GM18951 (cell line): Measurements from ENCODE around the gene BMP2K.

ENCODE experiments used
- POLR2A ChIP-seq: IDR thresholded peaks from 4 replicates; pipeline ENCODE4 v1.6.1; 2011; ENCODE audit warnings: mild to moderate bottlenecking; ENCODE audit not compliant: insufficient read length, insufficient read depth; ENCODE audit errors: extremely low read depth
- in situ Hi-C: fragments of 300-500 bp; cut with MboI; formaldehyde crosslinking; loops from one replicate; pipeline ENCODE4 v1.12.0; 2022; ENCODE audit warnings: low sequenced_read_pairs, mixed read lengths, inconsistent platforms; ENCODE audit not compliant: unreplicated experiment

Gene BMP2K

DNA sequence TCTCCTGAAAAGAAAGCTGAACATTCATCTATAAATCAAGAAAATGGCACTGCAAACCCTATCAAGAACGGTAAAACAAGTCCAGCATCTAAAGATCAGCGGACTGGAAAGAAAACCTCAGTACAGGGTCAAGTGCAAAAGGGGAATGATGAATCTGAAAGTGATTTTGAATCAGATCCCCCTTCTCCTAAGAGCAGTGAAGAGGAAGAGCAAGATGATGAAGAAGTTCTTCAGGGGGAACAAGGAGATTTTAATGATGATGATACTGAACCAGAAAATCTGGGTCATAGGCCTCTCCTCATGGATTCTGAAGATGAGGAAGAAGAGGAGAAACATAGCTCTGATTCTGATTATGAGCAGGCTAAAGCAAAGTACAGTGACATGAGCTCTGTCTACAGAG is 134.5 kb downstream of the BMP2K start:
- in situ Hi-C loops = no loop called here
- TF ChIP-seq POLR2A = no peak

DNA sequence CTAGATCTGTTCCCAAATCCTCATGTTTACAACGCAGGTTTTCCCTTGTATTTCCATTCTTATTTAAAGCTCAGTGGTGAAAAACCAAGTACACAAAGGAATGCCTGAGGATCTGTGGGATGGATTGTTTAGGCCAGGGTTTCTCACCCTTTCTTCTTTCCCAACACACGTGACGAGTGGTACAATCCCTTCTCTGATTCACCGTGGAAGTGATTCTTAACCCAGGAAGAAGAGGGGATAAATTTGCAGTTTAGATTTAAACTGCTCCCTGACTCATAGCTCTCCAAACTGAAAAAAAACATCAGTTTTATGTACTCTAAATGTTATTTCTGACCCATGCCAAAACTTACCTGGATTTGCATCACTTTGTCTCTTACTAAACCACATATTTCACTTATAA is 146.1 kb downstream of the BMP2K start:
- no peak for TF ChIP-seq POLR2A
- in situ Hi-C loops = no loop called here

DNA sequence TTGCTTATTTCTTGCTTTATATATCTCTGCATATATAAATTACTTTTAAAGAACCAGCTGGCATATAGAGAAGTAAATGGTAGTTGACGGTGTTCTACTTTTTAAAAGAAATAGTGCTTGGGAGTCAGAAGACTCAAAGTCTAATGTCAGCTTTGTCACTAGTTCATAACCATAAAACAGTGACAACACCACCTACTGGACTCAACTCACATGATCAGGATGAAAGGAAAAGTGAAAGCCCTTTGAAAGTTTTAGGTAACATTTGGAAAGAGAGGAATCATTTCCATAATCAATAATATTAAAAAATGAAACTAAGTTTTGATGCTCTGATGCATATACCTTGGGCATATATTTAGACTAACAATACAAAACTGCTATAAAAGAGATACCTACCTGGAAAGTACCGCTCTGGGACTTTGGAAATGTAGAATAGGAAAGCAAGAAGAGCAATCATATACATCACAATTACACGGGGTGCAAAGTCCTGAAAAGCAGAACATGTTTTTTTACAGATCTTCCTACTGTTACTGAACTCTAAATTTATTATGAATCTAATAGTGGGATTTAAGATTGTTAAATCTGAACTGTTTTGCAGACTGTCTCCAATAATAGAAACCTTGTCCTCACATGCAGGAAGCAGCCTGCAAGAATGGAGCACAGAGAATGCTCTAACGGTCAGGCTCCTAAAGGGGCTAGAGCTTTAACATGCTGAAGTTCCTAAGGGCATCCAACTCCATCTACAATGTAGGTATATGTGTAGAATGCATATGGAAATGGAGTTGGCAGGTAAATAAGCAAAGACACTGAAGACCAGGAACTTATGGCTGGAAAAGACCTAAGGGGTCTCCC is 147.5 kb downstream of the BMP2K start:
- TF ChIP-seq POLR2A = no peak
- in situ Hi-C loops = no loop called here

DNA sequence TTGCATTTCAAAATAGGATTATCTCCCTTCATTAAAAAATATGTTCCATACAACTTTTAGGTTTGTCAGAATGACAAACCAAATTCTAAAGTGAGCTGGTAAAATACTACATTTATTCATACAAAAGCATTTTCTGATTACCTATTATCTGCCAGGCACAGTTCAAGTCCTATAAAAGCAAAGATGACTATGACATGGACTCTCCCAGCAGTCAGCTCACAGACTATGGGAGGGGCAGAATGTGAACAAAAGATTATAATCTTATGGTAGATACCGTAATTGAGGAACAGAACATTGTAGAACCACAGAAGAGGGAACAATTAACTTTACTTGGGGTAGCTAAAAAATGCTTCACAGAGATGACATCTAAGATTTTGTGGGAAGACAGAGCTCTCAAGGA is 150.7 kb downstream of the BMP2K start:
- in situ Hi-C loops = no loop called here
- no peak for TF ChIP-seq POLR2A

DNA sequence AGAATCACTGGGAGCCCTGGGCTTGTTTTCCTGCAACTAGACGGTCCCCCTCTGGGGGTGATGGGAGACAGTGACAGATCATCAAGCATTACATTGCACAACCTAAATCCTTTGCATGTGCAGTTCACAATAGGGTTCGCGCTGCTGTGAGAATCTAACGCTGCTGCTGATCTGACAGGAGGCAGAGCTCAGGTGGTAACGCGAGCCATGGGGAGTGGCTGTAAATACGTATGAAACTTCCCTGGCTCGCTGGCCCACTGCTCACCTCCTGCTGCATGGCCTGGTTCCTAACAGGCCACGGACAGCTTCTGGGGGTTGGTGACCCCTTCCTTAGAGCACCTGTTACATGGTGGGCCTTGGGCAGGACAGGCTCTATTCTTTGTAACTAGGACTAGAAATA is 152.7 kb downstream of the BMP2K start:
- no peak for TF ChIP-seq POLR2A
- in situ Hi-C loops = no loop called here

DNA sequence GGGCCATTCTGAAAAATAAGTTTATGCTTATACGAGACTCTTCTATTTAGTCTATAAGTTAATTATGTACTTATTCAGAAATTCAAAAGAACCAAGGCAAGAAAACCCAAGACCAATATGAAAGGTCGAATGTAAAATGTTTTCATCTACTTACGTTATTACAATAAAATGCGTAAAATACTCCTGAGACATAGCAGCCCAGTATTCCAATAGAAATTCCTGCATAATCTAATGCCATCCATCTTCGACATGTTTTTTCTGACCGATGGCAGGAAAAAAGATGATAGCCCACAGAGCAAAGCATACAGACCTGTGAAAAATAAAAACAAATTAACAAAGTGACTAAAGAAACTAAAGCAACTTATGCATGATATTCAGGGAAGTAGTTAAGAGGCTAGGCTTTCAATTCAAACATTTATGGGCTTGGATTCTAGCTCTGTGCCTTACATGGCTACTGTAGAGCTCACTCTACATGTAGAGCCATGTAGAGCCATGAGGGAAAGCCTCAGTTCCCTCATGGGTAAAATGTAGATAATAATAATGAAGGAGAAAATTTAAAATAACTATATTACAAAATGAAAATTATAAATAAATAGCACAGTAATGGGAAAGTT is 154.0 kb downstream of the BMP2K start:
- in situ Hi-C loops = no loop called here
- no peak for TF ChIP-seq POLR2A

GRCh38 chr4:78936989-78937388 is 160.8 kb downstream of the BMP2K start:
- no peak for TF ChIP-seq POLR2A
- in situ Hi-C loops = no loop called here

DNA sequence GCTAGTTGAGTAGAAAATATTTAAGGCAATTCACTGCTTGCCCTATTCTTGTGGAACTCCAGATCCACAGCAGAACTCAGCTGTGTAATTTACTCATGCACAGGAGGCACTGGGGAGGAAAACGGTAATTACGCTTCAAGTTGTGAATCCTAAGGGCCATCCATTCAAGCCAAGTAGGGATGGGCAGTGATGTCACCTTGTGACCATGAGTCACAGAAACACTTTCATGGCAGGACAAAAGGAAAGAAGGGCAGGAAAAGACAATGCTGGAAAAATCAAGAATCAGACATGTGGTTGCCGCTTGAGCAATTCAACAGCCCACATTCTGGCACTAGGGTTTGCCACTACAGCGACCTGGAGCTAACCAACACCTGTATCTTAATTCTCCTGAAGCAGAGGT is 161.7 kb downstream of the BMP2K start:
- in situ Hi-C loops = no loop called here
- no peak for TF ChIP-seq POLR2A

DNA sequence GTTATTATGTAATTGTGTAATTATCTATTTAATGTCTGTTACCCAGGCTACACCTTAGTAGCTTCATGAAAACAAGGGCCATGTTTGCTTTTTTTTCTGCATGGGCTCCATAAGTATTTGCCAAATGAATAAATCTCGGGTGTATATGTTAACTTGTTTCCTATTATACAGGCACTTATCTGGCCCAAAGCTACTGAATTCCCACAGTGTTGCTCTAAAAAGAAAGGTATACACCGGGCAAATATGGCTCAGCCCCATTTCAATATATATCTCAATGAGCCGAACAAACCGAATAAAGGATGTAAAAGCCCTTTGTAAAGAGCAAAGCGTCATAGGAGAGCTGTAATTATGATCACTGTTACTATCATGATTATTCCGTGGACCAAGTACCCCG is 162.3 kb downstream of the BMP2K start:
- no peak for TF ChIP-seq POLR2A
- in situ Hi-C loops = no loop called here

DNA sequence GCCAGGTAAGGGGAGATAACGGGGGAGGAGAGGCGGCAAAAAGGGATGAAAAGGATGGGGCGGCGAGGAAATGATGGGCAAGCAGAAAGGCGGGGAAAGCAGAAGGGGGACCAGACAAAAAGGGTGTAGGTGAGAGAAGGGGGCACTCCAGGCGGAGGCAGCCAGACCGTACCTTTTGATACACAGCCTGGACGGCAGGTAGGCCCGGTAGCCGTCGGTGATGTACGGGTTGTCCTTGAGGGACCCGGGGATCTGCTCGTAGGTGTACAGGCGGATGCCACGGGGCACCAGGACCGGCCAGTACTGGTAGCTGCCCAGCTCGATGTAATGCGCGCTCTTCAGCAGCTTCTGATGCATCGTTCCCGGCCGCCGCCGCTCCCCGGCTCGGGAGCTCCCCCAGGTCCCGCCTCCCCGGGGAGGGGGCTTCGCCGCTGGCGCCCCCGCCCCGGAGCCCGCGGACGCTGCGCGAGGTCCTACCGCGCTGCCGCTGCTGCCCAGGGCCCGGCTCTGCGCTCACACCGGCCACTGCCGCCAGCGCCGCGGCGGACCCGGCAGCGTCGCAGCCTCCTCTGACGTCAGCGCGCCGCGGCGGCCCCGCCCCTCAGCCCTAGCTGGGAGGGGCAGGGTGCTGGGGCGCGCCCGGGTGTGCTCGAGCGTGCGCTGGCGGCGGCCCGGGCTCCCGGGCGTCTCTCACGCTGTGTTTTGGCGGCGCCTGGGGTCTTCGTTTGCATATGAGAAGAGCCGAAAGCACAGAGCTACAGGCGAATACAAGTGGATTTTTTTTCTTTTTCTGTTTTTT is 162.9 kb downstream of the BMP2K start, which contains the start of gene PAQR3:
Gene PAQR3, minus strand, starts transcription at position 571 of the 799 bp plus-strand sequence. Its CDS starts 214 bp downstream, at position 357.
- in situ Hi-C loops = no loop called here
- TF ChIP-seq POLR2A = peak; percentile 95

- in situ Hi-C loops = no loop called here
- no peak for TF ChIP-seq POLR2A
Measured at GRCh38 chr4:78939667-78940008, 163.5 kb downstream of the BMP2K start.

DNA sequence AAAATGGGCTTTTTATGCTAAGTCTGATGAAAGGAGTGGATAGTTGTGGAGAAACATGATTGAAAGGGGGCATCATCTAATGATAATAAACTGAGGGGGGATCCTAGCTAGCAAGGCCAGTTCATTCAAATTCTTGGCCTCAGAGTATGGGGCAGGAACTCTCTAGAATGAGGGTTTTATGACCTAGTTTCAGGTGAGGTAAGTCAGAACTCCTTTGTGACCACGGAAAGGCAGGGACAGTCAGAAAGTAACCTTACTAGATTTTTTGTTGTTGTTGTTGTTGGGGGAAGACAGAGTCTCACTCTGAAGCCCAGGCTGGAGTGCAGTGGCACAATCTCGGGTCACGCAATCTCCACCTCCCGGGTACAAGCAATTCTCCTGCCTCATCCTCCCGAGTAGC is 164.6 kb downstream of the BMP2K start:
- in situ Hi-C loops = no loop called here
- TF ChIP-seq POLR2A = no peak

DNA sequence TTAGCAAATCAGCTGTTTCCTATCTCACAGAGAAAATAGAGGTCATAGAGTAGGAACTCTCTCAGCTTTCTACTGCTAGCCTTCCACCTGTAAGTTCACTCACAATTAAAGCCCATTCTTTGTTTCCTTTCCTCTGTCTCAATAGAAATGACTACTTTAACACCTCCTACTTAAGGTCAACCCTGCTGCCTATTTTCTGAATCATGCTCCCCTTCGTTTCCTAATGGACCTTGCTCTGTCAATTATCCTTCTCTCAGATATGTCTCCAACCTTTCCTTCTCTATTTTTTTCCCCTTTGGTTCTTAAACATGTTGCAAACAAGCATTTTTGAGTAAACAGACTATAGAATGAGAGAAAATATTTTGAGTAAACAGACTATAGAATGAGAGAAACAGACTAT is 168.2 kb downstream of the BMP2K start:
- in situ Hi-C loops = no loop called here
- TF ChIP-seq POLR2A = no peak

DNA sequence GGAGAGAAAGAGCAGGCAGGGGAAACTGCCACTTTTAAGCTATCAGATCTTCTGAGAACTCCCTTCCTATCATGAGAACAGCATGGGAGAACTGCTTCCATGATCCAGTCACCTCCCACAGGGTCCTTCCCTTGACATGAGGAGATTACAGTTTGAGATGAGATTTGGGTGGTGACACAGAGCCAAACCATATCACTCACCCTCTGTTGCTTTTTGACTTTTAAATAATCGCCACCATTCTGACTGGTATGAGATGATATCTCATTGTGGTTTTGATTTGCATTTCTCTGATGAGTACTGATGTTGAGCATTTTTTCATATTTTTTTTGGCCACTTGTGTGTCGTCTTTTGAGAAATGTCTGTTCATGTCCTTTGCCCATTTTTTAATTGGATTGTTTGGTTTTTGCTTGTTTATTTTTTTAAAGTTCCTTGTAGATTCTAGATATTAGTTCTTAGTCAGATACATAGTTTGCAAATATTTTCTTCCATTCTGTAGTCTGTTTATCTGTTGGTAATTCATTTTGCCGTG is 169.6 kb downstream of the BMP2K start:
- no peak for TF ChIP-seq POLR2A
- in situ Hi-C loops = no loop called here

DNA sequence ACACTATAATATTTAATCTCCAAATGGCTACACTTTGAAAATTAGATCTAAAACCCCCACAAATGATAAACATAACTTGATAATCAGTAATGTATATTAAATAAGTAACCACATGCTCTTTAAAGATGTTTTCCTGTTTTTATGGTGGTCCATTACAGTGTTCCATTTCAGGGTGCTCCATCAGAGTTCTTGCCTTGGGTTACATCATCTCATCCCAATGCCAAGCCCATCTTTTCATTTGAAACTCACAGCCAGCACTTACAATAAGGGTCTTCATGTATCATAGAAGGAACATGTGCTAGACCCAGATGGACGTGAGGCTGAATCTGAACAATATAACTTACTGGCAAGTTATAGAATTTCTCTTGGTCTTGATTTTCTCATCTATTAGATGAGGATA is 173.6 kb downstream of the BMP2K start:
- in situ Hi-C loops = loop anchor here (25.0 kb wide), 2 partner anchors 438 to 1263 kb away; no protein-coding TSS in a partner anchor

More for the DNA sequence above, 173.6 kb downstream of the BMP2K start:
- TF ChIP-seq POLR2A = no peak
